Muscle of back (tissue), 11 donors: ENCODE data around the gene SYT10. TPM values are rescaled to one million over a fixed set of nuclear protein-coding genes. Genes with fewer than 3 reads are reported as not detected.
"Not testable (repeated sequence)": the region's sequence is repeated elsewhere in the genome, so short reads cannot be mapped to it uniquely, and the experiment has no call there.

ENCODE experiments used
- DNase-seq, 3 donors: peaks; one replicate each; pipeline versions ENCODE4 v3.0.0 to v3.0.0-alpha.2; 2013
- polyA plus RNA-seq, 10 donors: library from polyadenylated mRNA; unstranded; fragments of 120-200 nt; gene quantifications; one replicate each; pipeline ENCODE4 v1.2.1, GENCODE V29; 2013; ENCODE audit not compliant: insufficient read length in 10 of 10

Gene SYT10
- polyA plus RNA-seq, 10 donors = 0.04 to 0.49 (median 0.17) TPM; not detected in 3

- DNase-seq = no peak
Measured at GRCh38 chr12:33357181-33357580, 82.4 kb downstream of the SYT10 start.

- DNase-seq = no peak
Measured at GRCh38 chr12:33349791-33350190, 89.8 kb downstream of the SYT10 start.

GRCh38 chr12:33331961-33332398, 107.6 kb downstream of the SYT10 start:
- not testable (repeated sequence) for DNase-seq

GRCh38 chr12:33330940-33331339, 108.7 kb downstream of the SYT10 start:
- DNase-seq = no peak
